Measurements from ENCODE around the gene NAV2. TPM values are rescaled to one million over a fixed set of nuclear protein-coding genes. Genes with fewer than 3 reads are reported as not detected.

The NAV2 gene
- total and polyA plus RNA-seq, 2 donors from 2014 or later, result 5.9 to 37.7 TPM

DNA sequence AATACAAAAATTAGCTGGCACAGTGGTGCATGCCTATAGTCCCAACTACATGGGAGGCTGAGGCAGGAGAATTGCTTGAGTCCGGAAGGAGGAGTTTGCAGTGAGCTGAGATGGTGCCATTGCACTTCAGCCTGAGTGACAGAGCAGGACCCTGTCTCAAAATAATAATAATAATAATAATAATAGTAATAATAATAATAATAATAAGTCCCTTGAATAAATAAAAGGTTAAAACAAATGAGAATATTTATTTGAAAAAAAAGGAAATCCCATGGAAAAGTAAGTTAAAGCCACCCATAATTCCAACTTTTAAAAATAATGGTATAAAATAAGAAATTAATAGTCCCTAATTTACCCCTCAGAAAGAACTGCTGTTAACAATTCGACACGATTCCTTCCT lies 10.0 kb upstream of the NAV2 start:
- Histone ChIP-seq H3K4me3 (ENCODE audit: low read length in 3 of 3) (no peak overlapping the region), H3K9me3 (ENCODE audit: control insufficient read depth in 2 of 3, insufficient read depth in 1 of 3, low read length in 3 of 3) (no peaks in the 10 kb centered on the region), H3K9ac (ENCODE audit: low read length in 3 of 3) (no peak overlapping the region), H3K36me3 (ENCODE audit: control insufficient read depth in 2 of 3, insufficient read depth in 3 of 3, low read length in 3 of 3) (no peaks in the 10 kb centered on the region), H3K27me3 (ENCODE audit: control insufficient read depth, insufficient read depth, low read length) (no peaks in the 10 kb centered on the region), H3K4me1 (ENCODE audit: control insufficient read depth in 2 of 3, insufficient read depth in 2 of 3, low read depth in 1 of 3, low read length in 3 of 3) (peaks cover 0 to 2% (median 0%) of the 10 kb centered on the region in 3 donors), H3K27ac (ENCODE audit: low read depth in 2 of 2, low read length in 2 of 2) (no peak overlapping the region)
- FAIRE-seq (no peak), DNase-seq (no peak)
- intact Hi-C loops (cut with DNase I), result no loop called here
- TF ChIP-seq, protein P1, sequence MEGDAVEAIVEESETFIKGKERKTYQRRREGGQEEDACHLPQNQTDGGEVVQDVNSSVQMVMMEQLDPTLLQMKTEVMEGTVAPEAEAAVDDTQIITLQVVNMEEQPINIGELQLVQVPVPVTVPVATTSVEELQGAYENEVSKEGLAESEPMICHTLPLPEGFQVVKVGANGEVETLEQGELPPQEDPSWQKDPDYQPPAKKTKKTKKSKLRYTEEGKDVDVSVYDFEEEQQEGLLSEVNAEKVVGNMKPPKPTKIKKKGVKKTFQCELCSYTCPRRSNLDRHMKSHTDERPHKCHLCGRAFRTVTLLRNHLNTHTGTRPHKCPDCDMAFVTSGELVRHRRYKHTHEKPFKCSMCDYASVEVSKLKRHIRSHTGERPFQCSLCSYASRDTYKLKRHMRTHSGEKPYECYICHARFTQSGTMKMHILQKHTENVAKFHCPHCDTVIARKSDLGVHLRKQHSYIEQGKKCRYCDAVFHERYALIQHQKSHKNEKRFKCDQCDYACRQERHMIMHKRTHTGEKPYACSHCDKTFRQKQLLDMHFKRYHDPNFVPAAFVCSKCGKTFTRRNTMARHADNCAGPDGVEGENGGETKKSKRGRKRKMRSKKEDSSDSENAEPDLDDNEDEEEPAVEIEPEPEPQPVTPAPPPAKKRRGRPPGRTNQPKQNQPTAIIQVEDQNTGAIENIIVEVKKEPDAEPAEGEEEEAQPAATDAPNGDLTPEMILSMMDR (IDR thresholded peaks at IDR 0.05; ENCODE audit: borderline replicate concordance, extremely low read depth, insufficient read depth), result no peak

DNA sequence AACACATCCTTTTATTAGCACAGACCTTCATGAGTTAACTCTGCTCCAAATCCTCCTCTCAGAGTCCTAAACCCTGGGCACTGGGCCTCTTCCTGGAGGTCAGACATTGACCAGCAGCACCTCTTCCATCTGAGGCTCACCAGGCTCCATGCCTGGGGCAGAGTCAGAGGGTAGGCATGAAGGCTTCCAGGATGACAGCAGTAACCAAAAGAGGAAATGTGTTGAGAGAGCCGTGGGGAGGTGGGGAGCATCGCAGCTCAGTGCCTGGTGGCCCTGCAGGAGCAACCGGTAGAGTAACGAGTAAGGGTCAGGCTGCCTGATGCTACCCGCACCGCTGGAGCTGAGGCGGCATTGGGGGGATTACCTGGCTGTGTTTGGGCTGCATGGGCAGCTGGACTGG lies 9.4 kb upstream of the NAV2 start:
- no peak overlapping the region for H3K4me3 ChIP-seq (ENCODE audit: low read length in 3 of 3)
- H3K27ac ChIP-seq (ENCODE audit: low read depth in 2 of 2, low read length in 2 of 2), result no peak overlapping the region
- TF ChIP-seq, protein P1 (IDR thresholded peaks at IDR 0.05; ENCODE audit: borderline replicate concordance, extremely low read depth, insufficient read depth), result no peak
- H3K9ac ChIP-seq (ENCODE audit: low read length in 3 of 3), result no peak overlapping the region
- no peak for FAIRE-seq
- H3K4me1 ChIP-seq (ENCODE audit: control insufficient read depth in 2 of 3, insufficient read depth in 2 of 3, low read depth in 1 of 3, low read length in 3 of 3), result no peaks in the 10 kb centered on the region
- no peaks in the 10 kb centered on the region for H3K27me3 ChIP-seq (ENCODE audit: control insufficient read depth, insufficient read depth, low read length)
- H3K36me3 ChIP-seq (ENCODE audit: control insufficient read depth in 2 of 3, insufficient read depth in 3 of 3, low read length in 3 of 3), result no peaks in the 10 kb centered on the region
- no peak for DNase-seq
- intact Hi-C loops (cut with DNase I), result no loop called here
- no peaks in the 10 kb centered on the region for H3K9me3 ChIP-seq (ENCODE audit: control insufficient read depth in 2 of 3, insufficient read depth in 1 of 3, low read length in 3 of 3)

DNA sequence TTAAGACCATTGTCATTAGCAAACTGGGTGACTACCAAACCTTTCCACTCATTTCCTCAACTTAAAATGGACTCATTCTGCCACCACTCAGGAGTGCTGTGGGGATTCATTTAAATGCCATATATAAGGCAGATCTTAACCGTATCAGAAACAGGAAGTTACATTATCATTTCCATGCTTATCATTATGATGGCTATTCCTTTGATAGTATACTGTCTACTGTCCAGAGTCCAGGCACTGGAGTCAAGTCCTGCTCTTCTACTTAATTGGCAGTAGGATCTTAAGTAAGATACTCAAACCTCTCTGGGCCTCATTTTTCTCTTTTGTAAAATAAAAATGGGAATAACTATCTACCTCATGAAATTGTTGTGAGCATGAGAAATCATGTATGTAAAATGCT lies 8.4 kb upstream of the NAV2 start:
- FAIRE-seq, result no peak
- DNase-seq, result no peak

More for the DNA sequence above, 8.4 kb upstream of the NAV2 start:
- intact Hi-C loops (cut with DNase I), result no loop called here
- TF ChIP-seq, protein P1 (IDR thresholded peaks at IDR 0.05; ENCODE audit: borderline replicate concordance, extremely low read depth, insufficient read depth), result no peak
- H3K4me1 ChIP-seq (ENCODE audit: control insufficient read depth in 2 of 3, insufficient read depth in 2 of 3, low read depth in 1 of 3, low read length in 3 of 3), result no peaks in the 10 kb centered on the region
- H3K36me3 ChIP-seq (ENCODE audit: control insufficient read depth in 2 of 3, insufficient read depth in 3 of 3, low read length in 3 of 3), result no peaks in the 10 kb centered on the region
- H3K9me3 ChIP-seq (ENCODE audit: control insufficient read depth in 2 of 3, insufficient read depth in 1 of 3, low read length in 3 of 3), result no peaks in the 10 kb centered on the region
- no peak overlapping the region for H3K27ac ChIP-seq (ENCODE audit: low read depth in 2 of 2, low read length in 2 of 2)
- H3K27me3 ChIP-seq (ENCODE audit: control insufficient read depth, insufficient read depth, low read length), result no peaks in the 10 kb centered on the region
- H3K9ac ChIP-seq (ENCODE audit: low read length in 3 of 3), result no peak overlapping the region
- H3K4me3 ChIP-seq (ENCODE audit: low read length in 3 of 3), result no peak overlapping the region

Measured in kidney (tissue), 14 donors.